ENCODE measurements around the gene MAGEC2.

MAGEC2 gene, protein sequence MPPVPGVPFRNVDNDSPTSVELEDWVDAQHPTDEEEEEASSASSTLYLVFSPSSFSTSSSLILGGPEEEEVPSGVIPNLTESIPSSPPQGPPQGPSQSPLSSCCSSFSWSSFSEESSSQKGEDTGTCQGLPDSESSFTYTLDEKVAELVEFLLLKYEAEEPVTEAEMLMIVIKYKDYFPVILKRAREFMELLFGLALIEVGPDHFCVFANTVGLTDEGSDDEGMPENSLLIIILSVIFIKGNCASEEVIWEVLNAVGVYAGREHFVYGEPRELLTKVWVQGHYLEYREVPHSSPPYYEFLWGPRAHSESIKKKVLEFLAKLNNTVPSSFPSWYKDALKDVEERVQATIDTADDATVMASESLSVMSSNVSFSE

DNA sequence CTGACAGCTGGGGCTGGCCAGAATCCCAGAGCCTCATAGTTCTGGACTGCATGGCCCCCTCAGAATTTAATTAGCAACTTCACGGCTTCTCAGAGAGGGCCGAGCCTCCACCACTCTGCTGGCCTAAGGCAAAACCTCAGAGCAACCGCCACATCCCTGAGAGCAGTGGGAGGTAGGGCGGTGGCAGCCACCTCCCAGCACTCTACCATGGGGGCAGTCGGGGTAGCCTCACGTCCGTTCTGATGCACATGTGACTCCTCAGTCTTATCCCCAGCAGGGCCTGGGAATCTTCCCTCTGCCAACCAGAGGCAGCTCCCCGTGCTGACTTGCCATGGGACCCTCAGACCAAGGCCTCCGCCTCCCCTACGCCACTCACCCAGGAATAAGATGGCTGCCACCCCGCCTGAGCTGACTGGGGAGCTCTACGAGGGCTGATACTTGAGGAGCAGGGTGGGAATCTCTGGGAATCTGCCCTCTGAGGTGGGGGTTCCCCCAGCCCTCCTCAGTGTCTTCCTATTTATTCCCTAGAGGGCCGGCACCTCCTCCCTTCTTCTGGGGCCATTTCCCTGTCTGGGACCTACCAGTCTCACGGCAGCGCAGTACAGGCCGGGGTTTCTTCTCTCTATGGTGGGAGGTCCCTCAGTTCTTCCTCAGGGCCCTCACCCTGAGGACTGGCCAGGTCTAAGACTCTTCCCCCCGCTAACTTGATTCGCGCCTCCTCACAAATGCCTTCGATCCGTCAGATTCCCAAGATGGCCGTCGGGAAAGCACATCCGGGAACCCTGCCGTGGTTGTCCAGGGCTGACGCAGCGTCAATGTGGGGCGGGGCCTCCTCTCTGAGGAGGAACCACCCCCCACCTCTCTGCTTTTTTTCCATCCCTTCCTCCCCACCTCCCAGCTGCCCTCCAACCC, at the start of gene MAGEC2:
Gene MAGEC2, minus strand, starts transcription at position 769 of the 912 bp plus-strand sequence. CDS start 1,303 bp downstream, outside the sequence.
- no peak for DNase-seq

DNA sequence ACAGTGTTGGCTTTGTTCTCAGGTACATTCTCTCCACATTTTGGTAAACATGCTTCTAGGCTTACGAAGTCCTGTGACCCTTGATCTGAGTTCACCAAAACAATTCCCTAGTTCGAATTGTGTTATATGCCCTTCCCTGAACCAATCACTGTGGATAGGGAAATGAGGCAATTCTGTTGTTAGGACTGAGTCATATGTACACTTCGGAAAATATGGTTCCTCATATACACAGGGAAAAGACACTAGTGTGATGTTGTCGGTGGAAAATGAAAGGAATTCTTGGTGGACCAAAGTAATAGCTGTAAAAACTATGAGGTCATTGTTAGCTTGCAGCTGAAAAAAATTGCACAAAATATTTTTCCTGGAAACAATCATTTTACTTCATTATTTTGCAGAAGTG, 46.6 kb upstream of the MAGEC2 start:
- no peak for DNase-seq

DNA sequence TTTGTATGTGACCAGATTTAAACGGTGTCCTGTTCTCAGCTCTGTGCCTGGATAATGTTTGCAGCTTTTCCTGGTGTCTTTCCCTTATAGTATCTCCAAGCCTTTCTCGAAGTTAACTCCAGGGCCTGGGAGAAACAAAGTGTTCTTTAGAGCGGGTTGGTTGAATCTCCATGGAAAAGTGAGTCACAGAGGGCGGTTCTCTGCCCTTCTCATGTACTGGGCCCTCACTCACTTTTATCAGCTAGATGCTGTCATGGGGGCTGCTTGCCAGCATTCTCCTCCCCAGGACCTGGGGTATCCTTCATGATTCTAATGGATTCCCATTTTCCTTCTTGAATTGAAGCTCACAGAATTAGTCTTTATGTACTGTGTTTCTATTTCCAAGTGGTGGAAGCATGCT, 46.1 kb upstream of the MAGEC2 start:
- no peak for DNase-seq

DNA sequence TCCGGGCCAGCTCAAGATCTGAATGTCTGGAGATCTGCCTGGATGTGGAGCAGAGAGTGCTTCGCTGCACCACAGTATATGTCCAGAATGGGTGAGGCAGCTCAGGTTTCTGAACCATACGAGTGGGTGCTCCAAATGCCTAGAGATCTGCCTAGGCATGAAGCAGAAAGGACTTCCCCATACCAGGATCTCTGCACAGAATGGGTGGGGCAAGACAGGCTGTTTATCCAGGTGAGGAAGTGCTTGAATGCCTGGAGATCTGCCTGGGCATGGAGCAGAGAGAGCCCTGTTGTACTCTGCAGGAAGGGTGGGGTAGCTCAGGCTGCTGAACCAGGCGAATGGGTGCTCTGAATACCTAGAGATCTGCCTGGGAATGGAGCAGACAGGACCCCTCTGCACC, 45.4 kb upstream of the MAGEC2 start:
- DNase-seq = no peak

DNA sequence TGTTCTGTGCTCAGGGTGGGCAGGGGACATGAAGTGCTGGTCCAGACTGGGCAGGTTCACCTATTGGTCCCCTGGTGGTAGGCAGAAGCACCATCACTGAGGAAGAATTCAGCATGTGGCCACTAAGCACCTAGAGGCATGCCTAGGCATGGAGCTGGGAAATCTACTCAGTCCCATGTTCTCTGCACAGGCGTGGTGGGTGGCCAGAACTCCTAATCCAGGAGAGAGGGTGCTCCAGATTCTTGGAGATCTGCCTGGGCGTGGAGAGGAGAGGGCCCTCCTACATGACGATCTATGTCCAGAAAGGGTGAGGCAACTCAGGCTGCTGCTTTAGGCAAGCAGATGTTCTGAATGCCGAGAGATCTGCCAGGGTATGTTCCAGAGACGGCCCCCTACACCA, 44.6 kb upstream of the MAGEC2 start:
- DNase-seq = no peak

DNA sequence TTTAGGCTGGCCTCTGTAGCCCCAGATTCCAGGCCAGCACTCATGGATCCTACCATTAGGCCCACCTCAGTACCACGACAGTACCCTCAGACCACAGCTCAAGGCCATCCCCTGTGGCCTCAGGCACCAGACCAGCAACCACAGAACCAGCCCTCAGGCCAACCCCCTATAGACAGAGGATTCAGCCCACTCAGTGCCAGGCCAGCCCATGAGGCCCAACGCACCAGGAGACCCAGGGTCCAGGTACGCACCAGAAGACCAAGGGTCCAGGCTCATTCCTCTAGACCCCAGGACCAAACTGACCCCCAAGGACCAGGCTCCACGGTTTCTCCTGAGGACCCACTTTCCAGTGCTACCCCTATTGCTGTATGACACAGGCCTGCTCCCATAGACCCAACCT, 39.5 kb upstream of the MAGEC2 start:
- no peak for DNase-seq

DNA sequence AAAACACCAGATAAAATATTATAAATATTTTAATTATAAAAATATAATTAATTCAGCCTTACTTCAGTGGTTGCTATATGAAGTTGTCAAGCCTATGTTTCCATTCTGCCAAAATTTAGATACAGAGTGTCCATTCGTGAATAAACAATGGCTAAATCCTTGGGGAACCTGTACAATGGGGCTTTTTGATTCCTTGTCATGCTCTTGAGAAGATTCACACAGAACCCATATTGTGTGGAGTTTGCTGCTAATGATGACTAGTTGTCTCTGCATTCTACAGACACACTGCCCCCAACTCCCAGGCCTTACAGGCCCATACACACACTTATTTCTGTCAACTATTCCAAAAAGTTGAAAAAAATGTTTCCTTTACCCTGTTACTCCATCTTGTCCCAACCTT, 33.4 kb upstream of the MAGEC2 start:
- DNase-seq = no peak

DNA sequence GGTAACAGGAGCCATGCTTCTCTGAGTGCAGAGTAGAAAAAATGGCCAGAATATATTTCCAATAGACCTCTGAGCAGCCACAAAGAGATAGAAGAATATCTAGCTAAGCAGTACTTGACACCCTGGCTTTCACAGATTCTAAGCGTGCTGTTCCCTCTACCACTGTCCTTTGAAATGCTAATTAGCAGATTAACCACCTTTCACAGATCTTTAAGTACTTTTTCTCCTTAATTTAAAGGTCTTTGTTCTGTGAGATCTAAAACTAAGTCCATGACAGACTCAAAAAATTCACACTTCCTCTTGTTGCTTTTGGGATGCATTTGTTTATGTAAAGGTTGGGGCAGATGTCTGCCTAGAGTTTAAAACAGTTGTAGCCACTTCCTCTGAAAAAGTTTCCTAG, 28.3 kb upstream of the MAGEC2 start:
- no peak for DNase-seq

DNA sequence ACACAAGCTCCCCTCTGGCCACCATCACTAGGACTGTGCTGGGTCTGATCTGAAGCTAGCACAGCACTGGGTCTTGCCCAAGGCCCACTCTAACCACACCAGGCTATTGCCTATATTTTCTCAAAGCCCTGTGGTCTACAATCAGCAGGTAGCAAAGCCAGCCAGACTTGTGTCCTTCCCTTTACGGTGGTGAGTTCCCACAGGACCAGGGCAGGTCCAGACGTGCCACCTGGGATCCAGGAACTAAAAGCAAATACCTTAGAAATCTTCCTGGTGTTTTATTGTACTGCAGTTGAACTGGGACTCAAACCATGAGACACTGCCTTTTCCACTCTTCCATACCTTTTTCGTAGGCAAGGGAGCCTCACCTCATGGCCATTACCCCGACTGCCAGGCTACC, 9.0 kb upstream of the MAGEC2 start:
- no peak for DNase-seq

DNA sequence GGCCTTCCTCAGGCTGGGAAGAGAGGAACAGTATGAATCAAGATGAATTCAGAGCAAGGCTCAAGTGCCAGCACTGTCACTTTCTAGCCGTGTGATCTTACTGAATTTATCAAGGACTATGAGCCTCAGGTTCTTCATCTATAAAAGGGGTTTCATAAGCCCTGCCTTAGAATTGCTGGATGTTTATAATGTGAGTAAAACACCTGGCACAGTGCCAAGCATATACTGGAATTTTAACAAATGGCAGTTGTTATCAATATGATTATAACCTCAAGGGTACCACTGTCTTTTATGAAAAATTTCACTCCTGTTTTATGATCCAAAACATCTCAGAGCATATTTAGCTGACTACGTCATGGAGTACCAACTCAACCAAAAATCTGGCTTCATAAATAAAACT, 4.0 kb downstream of the MAGEC2 start:
- no peak for DNase-seq

DNA sequence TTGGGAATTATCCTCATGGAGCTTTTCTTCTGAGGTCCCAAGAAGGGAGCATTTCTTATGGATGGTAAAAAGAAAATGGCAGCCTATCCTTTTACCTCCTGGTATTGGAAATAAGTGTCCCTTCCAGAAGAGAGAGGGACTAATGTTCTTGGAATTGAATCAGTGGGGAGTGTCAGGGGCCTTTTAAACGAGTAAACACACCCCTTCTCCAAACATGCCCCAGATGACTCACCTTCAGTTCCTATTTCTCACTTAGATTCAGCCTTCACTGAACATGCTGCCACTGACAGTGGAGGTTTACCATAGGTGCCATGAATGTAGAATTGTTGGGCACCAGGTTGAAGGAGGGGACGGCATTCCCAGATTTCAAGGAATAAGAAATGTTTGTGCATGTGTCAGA, 19.0 kb downstream of the MAGEC2 start:
- DNase-seq = no peak

DNA sequence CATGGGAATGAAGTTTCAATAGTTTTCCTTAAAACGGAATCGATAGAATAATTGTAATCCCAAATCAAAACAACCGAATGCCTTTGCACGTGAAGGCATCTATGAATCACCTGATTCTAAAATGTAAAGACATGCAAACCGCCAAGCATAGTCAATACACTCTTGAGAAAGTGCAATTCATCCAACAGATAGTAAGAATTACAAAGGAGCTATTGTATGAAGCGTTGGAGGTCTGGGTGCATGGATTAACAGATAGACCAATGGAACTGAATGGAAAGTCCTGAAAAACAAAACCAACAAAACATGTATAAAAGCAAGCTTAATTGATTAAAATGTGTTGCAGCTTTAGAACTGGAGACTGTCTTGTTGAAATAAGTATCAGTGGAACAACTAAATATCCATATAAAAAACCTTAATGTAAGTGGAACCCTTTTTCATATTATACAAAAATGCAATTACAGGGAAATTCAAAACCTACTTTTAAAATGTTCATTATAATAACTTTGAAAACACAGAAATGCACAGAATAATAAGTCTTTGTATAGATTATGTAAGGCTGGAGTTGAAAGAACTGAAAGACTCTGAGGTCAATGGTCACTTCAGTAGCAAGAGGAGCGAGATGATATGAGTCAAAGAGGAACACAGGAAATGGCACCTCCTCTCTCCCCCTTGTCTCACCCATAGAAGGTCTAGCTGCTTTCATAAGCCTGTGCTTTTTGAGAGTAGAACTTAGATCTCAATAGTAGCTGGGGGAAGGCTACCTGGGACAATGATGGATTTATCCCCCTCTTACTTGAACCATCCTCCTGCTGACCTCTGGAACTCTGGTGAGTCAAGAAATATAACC, 20.1 kb downstream of the MAGEC2 start:
- DNase-seq = no peak

DNA sequence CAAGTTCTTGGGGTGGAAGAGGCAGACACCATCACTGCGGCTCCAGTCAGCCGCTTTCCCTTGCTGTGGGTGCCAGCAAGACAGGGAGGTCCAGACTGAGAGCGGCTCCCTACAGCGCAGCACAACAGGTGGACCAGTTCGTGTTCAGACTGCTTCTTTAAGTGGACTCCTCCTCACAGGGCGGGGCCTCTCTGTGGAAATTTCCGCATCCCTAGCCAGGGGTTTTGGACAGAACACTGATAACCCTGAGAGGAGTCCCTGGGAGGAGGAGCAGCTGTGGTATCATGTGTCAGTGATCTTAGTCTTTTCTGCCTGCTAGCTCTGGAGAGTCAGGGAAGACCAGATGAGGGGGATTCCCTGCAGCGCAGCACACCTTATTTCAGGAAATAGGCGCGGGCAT, 48.5 kb downstream of the MAGEC2 start:
- DNase-seq = no peak

Data from activated CD8-positive, alpha-beta memory T cell treated with anti-CD3 and anti-CD28 coated beads, Interleukin-2, amount 50 U/mL, for 48 hours (primary cell).